DMS 273 (cell line): ENCODE measurements around the gene KRT32.

Experiments used
- DNase-seq: peaks from one replicate; lab custom pipeline; 2025; ENCODE audit not compliant: unreplicated experiment; lab: John Stamatoyannopoulos, UW

KRT32 gene

DNA sequence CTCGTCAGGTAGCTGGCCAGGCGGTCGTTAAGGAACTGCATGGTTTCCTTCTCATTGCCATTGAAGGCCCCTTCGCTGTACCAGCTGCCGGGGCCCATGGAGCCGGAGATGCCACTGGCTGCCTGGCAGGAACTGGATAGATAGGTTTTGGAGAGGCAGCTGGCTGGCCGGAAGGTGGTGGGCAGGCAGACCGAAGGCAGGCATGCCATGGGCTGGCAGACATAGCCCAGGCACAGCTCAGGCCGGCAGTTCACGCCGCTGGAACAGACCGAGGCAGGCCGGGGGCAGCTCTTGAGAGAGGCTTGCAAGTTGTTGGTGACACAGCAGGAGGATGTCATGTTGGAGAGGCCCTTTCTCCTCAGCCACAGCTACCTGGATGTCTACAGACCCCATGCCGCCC is at the start of gene KRT32:
Gene KRT32 (minus strand): TSS at position 399 of the 400 bp plus-strand sequence. CDS start 61 bp downstream, at position 338.
- no peak for DNase-seq

DNA sequence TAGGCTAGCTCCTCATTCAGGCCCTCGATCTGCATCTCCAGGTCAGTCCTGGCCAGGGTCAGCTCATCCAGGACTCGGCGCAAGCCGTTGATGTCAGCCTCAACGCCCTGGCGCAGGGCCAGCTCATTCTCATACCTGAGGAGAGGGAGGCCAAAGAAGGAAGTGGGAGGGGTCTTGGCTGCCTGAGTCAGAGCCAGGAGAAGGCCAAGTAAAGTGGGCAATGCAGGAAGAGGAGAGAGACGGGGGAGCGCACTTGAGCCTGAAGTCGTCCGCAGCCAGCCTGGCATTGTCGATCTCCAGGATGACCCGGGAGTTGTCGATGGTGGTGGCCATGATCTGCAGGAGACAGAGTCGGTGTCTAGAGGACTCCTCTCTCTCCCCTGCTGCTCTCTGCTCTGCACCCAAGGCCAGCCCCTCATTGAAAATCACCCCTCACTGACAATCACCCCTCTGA is 49.7 kb upstream of the KRT32 start:
- no peak for DNase-seq

DNA sequence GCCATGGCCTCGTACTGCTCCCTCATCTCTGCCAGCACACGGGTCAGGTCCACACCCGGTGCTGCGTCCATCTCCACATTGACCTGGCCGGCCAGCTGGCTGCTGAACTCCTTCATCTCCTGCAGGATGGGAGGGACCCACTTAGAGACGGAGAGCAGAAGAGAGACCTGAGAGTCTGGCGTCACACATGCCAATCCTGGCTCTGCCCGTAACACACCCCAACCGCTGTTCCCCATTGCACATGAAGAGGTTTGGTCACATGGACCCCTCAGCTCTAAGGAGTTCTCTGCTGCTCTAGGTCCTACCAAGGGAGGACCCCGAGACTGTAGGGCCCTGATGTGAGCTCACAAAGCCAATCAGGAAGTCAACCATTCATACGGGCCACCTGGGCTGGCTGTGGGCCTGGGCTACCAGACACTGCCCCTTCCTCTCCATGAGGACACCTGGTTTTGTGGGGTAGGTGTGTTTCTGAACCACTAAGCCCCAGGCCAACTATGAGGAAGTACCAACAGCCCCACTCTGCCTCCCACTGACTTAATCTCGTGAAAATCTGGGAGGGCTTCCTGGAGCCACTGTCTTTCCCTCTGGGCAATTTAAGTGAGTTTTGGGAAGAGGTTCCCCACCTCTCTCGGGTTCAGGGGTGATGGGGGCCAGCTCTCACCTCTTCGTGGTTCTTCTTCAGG is 49.1 kb upstream of the KRT32 start:
- DNase-seq: no peak

DNA sequence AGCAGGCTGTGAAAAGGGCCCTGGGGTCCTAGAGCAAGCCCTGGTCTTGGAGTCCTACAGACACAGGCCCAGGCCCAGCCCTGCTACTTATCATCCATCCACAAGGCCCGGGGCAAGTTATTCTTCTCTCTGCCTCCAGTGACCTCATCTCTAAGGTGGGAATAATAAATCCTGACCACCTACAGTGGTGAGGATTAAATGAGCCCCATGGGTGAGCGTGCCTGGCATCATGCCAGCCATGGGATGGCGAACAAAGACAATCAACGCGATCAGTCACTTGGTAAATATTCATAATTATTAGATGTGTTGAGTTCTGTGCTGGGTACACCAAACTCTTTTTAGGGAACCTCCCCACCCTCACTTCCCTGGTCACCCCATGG is 46.0 kb upstream of the KRT32 start:
- no peak for DNase-seq

DNA sequence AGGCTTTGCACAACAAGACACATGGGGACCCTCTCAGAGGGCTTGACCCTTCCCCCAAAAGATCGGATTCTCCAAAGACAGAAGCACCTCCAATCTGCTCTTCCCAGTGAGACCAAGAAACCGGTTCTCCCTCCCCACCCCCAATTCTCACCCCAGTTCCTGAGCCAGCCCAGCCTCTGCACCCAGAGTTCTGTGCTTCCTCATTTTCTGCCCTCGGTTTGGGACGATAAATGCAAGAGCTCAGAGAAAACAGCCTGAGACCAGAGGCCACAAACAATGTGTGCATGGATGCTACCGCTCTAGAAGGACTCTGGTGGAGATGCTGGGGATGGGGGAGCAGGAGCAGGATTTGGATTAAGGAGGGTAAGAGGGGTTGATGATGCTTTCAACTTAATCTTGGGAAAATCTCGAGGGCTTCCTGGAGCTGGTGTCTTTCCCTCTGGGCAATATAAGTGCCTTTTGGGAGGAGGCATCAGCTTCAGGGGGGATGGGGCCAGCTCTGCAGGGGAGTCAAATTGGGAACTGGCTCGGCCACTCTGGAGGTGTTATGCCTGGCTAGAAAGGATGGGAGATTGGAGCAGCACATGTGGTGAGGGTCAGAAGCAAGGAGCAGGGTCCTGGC is 45.5 kb upstream of the KRT32 start:
- no peak for DNase-seq

DNA sequence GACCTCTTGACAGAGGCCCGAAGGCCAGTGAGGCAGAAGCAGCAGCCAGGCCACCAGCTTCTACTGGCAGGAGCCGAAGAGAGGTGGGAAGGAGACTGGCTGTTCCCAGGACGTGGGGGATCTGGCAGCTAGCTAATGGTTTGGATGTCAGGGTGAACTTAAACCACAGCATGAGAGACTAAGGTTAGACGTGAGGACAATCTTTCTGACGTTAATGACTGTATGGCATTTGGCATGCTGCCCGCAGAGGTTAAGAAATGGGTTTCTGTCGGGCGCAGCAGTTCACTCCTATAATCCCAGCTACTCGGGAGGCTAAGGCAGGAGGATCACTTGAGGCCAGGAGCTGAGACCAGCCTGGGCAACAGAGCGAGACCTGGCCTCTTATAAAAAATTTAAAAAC is 44.5 kb upstream of the KRT32 start:
- DNase-seq: no peak

DNA sequence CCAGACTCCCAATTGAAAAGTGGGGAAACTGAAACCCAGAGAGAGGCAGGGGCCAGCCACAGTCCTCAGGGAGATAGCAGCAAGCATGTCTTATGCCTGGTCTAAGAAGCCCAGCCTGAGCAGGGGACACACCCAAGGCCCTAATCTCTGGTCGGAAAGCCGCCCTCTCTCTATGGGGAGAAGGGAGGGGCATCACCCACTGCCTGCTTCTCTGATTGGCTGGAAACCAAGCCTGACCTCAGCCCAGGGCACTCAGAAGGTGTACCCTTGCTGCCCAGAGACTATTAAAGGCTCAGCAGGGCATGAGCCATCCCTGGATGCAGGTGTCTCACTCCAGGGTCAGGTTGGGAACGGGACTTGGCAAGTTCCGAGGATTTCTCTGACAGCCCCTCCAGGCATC is 43.9 kb upstream of the KRT32 start:
- DNase-seq: no peak

DNA sequence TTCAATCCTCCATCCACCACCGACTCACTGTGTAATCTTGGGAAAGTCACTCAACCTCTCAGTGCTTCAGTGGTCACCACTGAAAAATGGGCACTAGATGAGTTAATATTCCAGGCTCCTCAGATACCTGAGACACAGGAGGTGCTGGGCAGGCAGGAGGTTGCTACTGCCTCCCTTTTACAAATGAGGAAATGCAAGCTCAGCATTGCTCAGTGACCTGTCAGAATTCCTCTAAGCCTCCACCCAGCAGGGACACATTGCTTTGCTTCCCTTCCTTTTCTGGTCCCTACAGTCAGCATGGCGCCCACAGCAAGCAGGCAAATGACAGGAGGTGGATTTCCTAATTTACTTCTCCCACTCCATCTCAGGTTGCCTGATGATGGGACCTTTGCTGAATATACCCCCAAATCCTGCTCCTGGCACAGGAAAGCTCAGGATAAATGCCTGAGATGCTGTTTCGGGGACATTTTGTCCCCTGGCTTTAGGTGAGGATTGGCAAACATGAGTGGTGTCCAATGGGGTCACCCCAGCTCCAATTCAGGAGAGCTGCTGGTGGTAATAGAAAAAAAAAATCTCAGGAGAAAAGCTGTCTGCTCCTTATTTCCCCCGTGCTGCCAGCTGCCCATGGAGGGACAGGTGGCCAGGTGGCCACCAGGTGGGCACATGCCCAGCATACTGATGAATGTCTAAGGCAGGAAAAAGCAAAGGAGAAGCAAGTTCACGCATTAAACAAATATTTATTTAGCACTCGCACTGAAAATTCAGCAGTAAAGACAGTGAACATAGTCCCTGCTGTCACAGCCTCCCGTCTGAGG is 43.3 kb upstream of the KRT32 start:
- no peak for DNase-seq

DNA sequence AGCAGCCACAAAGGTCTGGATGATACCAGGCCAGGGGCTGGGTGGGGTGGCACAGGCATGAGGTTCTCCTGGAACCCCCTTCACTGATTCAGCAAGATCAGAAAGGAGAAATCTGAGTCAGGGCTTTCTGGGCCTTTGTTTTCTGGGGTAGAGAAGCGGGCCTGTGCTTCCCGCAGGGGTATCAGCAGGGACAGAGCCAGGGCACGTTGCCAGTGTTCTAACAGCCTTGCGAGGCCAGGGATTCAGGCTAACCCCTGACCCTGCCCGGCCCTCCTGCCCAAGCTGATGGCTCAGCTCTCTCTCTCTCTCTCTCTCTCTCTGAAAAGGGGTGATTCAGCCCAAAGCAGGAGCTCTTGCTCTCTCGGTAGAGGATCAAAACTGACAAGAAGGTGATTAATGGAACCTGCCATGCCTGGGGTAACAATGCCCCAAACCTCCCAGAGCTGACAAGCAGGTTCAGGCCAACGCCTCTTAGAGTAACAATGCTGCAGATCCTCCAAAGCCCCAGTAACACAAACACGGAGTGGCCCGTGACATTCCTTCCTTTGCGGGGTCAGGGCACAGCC is 40.2 kb upstream of the KRT32 start:
- no peak for DNase-seq

DNA sequence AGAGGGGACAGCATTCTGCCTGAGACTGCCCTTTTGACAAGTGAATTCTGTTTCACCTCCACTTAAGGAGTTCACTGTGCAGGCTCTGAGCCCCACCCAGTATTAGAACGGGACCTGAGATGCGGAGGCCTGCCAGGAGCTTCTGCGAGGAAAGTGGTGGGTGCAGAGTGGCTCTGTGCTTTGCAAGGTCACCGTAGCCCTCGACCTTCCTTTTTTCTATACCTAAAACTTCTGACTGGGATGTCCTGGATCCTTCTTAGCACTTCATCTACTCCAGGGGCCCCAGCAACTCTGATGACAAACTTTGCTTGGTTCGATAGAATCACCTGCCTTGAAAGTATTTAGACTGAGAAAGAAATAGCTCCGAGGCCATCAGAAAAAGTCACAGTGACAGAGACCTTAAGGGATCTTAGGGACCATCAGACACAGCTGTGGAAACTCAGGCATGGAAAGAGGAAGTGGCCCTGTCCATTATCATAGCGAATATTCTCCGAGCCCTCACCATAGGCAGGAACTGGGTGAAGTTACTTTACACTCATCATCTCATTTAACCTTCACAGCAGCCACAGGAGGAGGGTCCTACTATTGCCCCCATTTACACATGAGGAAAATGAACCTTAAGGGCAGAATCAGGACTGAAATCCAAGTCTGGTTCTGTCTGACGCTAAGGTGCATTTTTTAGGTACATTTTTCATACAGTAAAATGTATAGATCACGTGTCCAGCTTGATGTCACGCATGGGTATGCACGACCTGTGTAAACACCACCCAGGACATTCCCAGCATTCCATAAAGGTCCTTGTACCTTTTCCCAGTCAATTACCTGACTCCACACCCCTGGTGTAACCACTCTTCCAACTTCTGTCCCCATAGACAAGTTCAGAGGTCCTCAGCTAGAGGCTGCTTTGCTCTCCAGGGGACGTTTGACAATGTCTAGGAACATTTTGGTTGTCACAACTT is 38.9 kb upstream of the KRT32 start:
- no peak for DNase-seq

DNA sequence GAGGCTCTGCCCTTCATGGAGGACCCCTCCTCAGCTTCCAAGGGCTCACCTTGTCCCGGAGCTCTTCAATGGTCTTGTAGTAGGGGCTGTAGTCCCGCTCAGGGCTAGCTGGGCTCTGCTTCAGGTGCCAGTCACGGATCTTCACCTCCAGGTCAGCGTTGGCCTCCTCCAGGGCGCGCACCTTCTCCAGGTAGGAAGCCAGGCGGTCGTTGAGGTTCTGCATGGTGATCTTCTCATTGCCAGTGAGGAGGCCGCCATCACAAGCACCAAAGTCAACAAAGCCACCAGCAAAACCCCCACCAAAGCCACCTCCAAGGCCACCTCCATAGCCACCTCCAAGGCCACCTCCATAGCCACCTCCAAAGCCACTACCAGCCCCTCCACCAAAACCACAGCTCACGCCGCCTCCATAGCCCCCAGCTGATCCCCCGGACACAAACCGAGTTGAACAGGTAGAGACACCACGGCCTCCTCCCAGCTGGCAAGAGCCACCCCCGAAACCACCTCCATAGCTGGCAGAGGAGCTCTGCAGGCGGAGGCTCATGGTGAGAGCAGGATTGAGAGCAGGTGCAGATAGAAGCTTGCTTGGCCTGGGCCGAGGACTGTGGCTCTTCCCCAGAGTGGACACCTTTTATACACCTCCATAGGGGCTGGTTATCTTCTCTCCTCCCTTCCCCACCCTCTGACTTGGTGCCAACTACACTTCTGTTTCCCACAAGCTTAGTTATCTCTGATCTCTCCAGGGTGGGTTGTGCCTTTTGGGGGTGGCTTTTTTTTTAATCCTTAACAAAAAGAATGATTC is 38.0 kb upstream of the KRT32 start, which contains the start of gene KRT13:
Gene KRT13 (minus strand): TSS at position 606 of the 802 bp plus-strand sequence. CDS start 62 bp downstream, at position 544.
- no peak for DNase-seq

DNA sequence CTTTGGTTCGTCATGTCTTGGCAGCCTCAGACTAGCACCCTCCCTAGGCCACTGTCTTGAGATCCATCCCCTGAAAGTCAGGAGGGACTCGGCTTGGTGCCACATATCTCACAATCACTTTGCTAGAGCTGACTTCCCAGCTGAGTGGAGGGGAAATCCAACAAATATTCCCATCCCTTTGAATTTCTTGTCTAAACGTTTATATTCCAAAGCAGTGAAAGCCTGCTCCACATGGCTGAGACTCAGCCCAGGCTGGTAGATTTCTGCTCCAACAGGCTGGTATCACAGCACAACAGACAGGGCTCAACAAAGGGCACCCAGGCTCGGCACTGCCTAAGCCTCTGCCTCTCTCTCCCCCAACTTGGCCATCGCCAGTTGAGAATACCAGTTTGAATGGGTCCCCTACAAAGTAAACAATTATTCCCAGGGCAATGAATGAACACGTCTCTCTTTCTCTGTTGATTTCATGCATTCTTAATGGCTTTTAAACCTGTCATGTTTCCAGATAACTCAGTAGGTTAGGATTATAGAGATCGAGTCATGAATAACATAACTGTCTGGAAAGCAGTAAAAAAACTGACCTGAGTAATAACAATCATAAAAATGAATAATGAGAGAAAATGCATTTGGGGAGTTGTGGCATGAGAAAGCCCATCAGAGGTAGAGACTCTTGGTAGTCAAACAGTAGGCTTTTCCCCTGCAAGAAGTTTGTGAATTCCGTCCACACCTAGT is 37.2 kb upstream of the KRT32 start:
- DNase-seq: no peak

DNA sequence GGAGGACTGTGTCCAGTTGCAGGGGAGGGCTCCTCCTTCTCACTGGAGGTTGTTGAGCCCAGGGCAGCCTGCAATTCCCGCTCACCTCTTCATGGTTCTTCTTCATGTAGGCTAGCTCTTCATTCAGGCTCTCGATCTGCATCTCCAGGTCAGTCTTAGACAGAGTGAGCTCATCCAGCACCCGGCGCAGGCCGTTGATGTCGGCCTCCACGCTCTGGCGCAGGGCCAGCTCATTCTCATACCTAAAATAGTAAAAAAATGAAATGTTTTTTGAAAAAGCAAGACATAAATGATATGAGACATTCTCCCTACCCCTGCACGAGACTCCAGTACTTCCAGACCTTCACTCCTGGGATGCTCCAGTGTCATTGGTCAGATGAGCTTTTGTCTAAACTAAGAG is 36.0 kb upstream of the KRT32 start:
- DNase-seq: no peak

DNA sequence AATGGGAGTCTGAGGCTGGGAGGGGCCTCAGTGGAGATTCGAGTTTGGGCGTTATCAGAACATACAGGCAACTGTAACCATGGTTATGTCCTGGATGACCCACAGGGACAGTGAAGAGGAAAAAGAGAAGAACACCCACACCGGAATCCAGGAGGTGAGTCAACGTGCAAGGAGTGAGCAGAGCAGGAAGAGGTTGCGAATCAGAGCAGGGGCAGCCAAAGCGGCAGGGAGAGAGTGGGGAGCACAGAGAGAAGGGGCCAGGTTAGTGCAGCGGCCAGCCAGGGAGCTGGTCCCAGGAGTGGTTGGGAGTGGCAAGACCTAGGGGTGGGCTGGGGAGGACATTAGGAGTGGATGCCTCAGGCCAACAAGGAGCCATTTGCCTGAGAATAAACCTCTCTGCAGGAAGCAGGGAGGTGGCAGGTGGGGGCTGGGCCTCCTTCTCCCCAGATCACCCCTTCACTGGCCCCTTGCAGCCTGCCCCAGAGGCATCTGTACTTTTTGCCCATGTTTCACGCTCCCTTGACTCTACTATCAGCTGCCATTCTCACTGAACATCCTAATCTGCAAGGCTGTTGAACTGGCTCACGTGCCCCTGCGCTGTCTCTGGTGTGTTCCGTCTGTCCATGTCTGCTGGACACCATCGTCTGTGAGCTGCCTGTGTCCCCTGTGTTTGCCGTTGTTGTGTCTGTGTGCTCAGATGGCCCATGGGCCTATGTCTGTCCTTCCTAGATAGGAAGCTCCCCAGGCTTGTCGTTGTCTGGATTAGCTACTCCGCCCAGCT is 33.1 kb upstream of the KRT32 start:
- DNase-seq: no peak

DNA sequence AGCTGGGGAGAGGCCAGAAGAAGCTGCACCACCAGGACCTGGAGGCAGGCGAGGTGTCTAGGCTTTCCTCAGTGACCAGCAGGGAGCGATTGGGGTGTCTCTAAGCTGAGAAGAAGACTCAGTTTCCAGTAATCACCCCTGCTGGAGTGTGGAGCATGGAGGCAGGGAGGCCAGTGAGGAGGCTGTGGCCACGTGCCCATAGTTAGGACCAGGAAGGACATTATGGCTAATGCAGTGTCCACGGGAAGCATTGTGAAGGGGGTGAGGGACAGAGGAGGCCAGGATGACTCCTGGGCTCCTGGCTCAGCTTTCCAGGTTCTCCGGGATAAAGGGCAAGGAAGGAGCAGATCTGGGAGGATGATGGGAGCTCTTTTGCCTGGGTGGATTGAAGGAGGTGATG is 32.5 kb upstream of the KRT32 start:
- DNase-seq: no peak

DNA sequence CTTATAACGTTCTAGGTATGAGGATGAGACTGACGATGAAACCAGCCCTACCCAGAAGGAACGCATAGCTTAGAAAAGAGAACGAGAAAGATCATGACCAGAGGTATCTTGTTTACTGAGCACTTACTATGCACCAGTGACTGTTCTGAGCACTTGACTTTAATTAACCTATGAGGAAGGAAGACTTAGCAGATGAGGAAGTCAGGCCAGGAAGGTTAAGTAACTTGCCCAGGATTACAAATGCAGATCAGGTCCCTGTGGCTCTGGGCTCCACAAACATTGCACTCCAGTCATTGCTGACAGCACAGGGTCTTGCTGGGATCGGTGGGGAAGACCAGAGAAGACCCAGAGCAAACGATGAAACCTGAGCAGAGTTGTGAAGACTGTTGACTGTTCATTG is 31.1 kb upstream of the KRT32 start:
- no peak for DNase-seq

DNA sequence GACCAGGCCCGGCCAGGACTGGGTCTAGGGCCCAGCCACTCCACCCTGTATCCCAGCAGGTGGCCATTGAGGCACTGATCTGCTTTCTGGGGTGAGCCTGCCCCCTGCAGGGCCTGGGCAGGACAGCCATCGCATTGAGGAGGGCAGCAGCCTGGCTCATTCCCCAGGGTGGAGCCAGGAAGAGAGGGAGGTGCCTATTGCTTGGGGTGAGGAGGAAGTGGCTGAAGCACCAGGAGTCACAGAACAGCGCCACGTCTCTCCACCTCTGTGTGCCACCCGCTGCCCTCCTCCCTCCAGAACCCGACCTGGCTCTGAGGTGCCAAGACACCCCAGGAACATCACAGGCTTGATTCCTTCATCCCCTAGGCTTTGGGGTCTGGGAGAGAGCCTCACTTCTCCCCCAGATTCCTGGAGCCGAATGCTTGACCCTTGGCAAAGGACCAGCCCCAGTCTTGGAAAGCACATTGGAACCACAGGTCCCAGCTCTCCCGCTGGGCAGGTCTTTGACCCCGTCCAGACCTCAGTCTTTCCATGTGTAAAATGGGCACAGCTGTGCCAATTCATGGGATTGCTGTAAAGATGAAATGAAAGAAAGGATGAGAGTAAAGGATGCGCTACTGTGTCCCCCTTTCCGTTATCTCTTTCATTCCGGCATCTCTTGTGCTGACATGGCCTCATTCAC is 29.8 kb upstream of the KRT32 start:
- DNase-seq: peak; percentile 86

DNA sequence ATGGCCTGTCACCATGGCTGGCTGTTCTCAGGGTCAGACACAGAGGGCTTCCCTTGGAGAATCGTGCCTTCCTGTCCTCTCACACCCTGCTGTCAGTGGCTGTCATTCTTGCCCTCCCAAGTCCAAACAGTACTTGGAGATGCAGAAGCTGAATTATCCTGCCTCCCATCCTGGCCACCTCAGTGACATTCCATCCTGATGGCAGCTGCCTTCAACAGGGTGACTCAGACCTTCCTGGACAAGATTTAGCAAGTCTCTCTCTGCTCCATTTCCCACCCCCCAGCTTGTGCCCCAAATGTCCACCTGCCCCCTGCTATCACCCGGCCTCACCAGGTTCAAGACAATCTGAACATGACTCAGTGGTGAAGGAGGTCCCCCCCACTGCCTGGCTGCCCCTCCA is 27.3 kb upstream of the KRT32 start:
- DNase-seq: no peak
